Dermis blood vessel endothelial cell (primary cell): ENCODE results near the gene ZNF184. TPM values are rescaled to one million over a fixed set of nuclear protein-coding genes. Genes with fewer than 3 reads are reported as not detected.
"Not testable (repeated sequence)": the region's sequence is repeated elsewhere in the genome, so short reads cannot be mapped to it uniquely, and the experiment has no call there.

Experiments used
- DNase-seq: peaks from one replicate; pipeline ENCODE4 v3.0.0; 2010
- total RNA-seq: library from RNA; depleted of rRNA; stranded (reverse); fragments of >200 nt; gene quantifications from 2 replicates; pipeline ENCODE4 v1.2.3, GENCODE V29; 2014

Gene ZNF184
- total RNA-seq, 1 donor from 2014 or later, result 7.5 TPM

- DNase-seq, result peak; percentile 87
Measured at GRCh38 chr6:27478706-27479318, 5.9 kb upstream of the ZNF184 start.

- no peak for DNase-seq
Measured at GRCh38 chr6:27478141-27478705, 5.3 kb upstream of the ZNF184 start.

- DNase-seq, result no peak
Measured at GRCh38 chr6:27477318-27478013, 4.6 kb upstream of the ZNF184 start.

GRCh38 chr6:27476090-27476489, 3.2 kb upstream of the ZNF184 start:
- DNase-seq, result no peak

GRCh38 chr6:27474672-27475071, 1.8 kb upstream of the ZNF184 start:
- no peak for DNase-seq

GRCh38 chr6:27474172-27474465, 1.2 kb upstream of the ZNF184 start:
- no peak for DNase-seq

- peak; percentile 80 for DNase-seq
Measured at GRCh38 chr6:27472182-27472616, 706 bp downstream of the ZNF184 start.

- DNase-seq, result no peak
Measured at GRCh38 chr6:27471365-27472115, 1.4 kb downstream of the ZNF184 start.

GRCh38 chr6:27470023-27470422, 2.9 kb downstream of the ZNF184 start:
- no peak for DNase-seq

GRCh38 chr6:27468334-27468733, 4.6 kb downstream of the ZNF184 start:
- peak; percentile 7 for DNase-seq

GRCh38 chr6:27452496-27452897, 20.4 kb downstream of the ZNF184 start:
- peak; percentile 6 for DNase-seq

GRCh38 chr6:27451660-27452390, 21.1 kb downstream of the ZNF184 start:
- no peak for DNase-seq

- no peak for DNase-seq
Measured at GRCh38 chr6:27448456-27448855, 24.4 kb downstream of the ZNF184 start.

GRCh38 chr6:27442932-27443331, 30.0 kb downstream of the ZNF184 start:
- no peak for DNase-seq

GRCh38 chr6:27441001-27441400, 31.9 kb downstream of the ZNF184 start:
- no peak for DNase-seq

- DNase-seq, result no peak
Measured at GRCh38 chr6:27439371-27439770, 33.5 kb downstream of the ZNF184 start.

GRCh38 chr6:27433714-27434113, 39.2 kb downstream of the ZNF184 start:
- no peak for DNase-seq

GRCh38 chr6:27428966-27429365, 43.9 kb downstream of the ZNF184 start:
- DNase-seq, result no peak

GRCh38 chr6:27428502-27428901, 44.4 kb downstream of the ZNF184 start:
- DNase-seq, result no peak

GRCh38 chr6:27426045-27426620, 46.8 kb downstream of the ZNF184 start:
- DNase-seq, result no peak

GRCh38 chr6:27424851-27425250, 48.1 kb downstream of the ZNF184 start:
- not testable (repeated sequence) for DNase-seq

- DNase-seq, result no peak
Measured at GRCh38 chr6:27422651-27423332, 50.1 kb downstream of the ZNF184 start.
